KOPT-K1 (cell line): ENCODE measurements around the gene SETD9.

Source experiments
- H3K27ac ChIP-seq: fragments of 200-600 bp; sonication (generic); 2 replicates; pipeline ENCODE4 v1.5.1; 2016; ENCODE audit warnings: antibody characterized with exemption, mild to moderate bottlenecking, low read depth, low read length; ENCODE audit not compliant: poor library complexity, severe bottlenecking
- H3K36me3 ChIP-seq: fragments of 200-600 bp; sonication (generic); 2 replicates; pipeline ENCODE4 v1.5.1; 2017; ENCODE audit warnings: antibody characterized with exemption, mild to moderate bottlenecking, low read length, moderate library complexity; ENCODE audit not compliant: insufficient read depth
- H3K9me3 ChIP-seq: fragments of 200-600 bp; sonication (generic); 2 replicates; pipeline ENCODE4 v1.5.1; 2017; ENCODE audit warnings: antibody characterized with exemption, low read length, mild to moderate bottlenecking; ENCODE audit not compliant: insufficient read depth, poor library complexity, severe bottlenecking

Gene SETD9

DNA sequence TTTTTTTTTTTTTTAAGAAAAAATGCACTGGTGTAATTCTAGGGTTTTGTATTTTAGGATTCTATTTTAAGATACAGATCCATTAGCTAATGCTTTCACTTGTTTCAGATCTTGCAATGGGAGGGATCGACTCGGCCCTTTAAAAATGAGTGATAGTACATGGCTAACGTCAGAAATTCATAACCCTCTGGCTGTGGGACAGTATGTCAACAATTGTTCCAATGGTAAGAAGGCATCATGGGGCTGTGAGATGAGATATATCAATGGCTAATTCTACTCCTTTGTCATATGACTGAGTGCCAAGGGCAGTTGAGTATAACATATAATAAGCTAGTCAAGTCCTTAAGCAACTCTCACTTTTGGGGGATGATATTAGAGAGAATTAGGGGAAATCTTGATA is 4.4 kb downstream of the SETD9 start:
- Histone ChIP-seq H3K36me3 (0 out of 2 replicates have a peak, but pooled peaks cover 6% of the 10 kb centered on the region), H3K27ac (no peak overlapping the region), H3K9me3 (no peaks in the 10 kb centered on the region)

DNA sequence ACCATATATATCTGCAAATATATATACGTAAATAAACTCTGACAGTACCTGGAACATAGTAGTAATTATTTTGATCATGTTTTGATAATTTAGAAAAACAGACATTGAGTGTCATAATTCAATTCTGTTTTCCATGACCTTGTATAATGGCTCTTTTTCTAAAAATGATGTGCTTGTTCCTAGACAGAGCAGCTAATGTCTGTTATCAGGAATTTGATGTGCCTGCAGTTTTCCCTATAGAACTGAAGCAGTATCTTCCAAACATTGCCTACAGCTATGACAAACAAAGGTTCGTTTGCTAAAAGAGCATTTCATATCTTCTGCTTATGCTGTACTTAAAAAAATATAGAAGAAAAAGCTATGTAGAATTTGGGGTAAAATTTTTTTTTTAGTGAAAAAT is 5.3 kb downstream of the SETD9 start:
- H3K9me3 ChIP-seq: no peaks in the 10 kb centered on the region
- H3K27ac ChIP-seq: no peak overlapping the region
- H3K36me3 ChIP-seq: peaks cover 6% of the 10 kb centered on the region; the same call in 1 of the 2 replicates

DNA sequence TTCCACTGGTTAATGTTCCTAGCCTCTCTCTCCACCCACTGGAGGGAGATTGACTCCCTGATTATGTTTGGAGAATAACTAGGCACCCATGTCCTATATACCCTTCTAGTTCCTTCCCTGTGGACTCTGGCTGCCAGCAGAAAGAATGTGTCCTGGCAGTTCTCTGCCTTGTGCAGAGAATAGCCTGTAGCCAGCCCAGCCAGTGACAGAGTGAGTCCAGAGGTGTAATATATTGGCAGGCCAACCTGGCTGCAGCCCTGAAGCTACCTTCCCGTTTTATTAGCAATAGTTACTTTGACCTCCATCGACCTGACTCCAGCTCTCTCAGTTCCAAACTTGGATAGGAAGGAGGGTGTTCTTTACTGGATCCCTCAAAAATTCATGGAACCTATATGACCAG is 8.1 kb downstream of the SETD9 start:
- H3K27ac ChIP-seq: no peak overlapping the region
- no peaks in the 10 kb centered on the region for H3K9me3 ChIP-seq
- H3K36me3 ChIP-seq: peaks cover 19% of the 10 kb centered on the region

DNA sequence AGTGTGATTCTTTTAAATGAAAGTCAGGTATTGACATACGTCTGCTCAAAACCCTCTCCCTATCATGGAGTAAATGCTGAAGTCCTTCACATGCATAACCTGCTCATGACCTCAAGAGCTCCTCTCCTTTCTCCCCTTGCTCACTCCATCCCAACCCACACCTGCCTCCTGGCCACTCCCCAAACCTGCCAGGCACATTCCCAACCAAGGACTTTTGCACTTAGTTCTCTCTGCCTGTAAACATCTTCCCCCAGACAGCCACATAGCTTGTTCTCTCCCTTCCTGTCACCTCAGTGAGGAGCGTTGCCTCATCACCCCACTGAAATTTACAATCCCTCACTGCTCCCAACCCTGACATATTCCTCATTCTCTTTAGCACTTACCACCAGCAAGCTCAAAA is 8.7 kb downstream of the SETD9 start:
- H3K9me3 ChIP-seq: no peaks in the 10 kb centered on the region
- H3K27ac ChIP-seq: no peak overlapping the region
- H3K36me3 ChIP-seq: peaks cover 24% of the 10 kb centered on the region

DNA sequence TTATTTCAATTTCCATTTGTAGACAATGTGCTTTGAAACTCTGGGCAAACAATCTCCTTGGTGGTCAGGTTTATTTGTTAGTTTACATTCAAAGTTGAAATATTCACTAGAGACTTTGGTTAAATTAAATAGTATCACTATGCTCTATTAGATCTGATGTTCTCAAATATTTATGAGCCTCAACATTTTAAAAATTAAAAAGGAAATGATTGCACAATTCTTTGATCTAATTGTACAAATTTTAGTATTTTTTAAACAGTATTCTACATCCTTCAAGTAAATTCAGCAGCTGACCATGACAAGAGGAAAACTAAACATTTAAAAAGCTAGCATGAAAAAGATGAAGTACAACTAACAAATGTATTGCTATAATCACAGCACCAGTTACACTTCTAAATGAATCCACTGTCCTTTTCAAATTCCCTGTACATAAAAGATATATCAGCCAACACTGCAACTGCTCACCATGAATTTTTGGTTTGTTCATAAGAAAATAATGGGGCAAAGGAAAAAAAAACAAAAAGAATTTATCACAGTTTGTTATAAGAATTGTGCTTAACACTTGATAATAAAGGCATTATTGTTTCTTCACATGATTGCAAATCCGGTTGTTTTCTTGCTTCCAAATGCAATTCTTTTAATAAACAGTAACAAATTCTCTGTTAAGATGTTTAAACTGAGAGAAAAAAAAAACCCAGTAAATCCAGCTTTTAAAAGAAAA is 10.7 kb downstream of the SETD9 start:
- no peaks in the 10 kb centered on the region for H3K9me3 ChIP-seq
- H3K36me3 ChIP-seq: peaks cover 43% of the 10 kb centered on the region
- no peak overlapping the region for H3K27ac ChIP-seq

DNA sequence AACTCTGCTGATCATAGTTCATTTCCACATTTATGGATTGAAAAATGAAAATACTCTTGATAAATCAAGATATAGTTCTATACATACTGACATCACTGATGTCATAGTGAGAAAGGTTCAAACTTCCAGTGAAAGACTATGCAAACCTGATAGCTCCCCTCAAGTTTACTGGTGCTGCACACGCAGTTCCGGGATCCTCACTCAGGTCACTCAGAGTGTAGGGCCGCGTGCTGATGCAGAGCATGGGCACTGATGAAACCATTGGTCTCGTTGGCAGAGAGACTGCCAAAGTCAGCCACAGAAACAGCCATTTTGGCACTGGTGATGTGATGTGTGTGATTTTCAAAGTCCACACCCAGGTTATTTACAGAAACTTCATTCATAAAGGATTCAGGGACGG is 13.5 kb downstream of the SETD9 start:
- H3K36me3 ChIP-seq: peaks cover 62% of the 10 kb centered on the region
- H3K27ac ChIP-seq: no peak overlapping the region
- H3K9me3 ChIP-seq: no peaks in the 10 kb centered on the region

DNA sequence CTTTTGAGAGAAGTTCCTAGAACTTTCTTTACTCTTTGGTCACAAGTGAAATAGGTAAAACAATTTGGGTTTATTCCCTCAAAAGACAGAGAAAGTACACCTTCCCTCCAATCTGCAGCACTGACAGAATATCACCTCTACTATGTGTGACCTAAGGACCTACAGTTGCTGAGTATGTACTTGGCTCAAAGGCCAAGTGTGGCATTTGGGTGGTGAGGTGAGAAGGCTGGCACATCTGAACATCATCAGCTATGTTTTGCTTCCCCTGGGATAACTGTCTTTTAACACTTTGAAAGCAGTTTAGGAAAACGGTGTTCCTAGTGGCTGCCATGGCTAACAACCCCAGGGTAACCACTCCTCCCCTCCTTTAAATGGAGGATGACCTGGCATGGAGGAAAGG is 24.9 kb downstream of the SETD9 start:
- H3K36me3 ChIP-seq: peaks cover 93% of the 10 kb centered on the region
- no peaks in the 10 kb centered on the region for H3K9me3 ChIP-seq
- no peak overlapping the region for H3K27ac ChIP-seq

DNA sequence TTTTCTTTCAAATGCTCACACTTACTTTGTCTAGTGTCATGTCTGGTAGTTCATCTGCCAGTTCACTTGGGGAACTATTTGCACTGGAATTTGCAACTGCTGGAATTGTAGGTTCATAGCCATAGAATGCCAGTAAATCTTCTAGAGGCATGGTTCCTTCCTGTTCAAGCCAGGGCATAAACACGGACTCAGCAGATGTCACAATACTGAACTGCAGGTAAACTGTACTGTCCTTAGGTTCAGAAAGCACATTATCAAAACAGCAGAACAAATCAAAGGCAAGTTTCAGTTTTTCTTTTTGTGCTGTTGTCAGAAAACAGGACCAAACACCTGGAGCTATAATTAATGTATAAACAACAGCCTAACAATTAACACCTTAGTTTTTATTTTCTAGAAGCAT is 29.5 kb downstream of the SETD9 start:
- Histone ChIP-seq H3K36me3 (peaks cover 99% of the 10 kb centered on the region), H3K27ac (no peak overlapping the region), H3K9me3 (no peaks in the 10 kb centered on the region)

DNA sequence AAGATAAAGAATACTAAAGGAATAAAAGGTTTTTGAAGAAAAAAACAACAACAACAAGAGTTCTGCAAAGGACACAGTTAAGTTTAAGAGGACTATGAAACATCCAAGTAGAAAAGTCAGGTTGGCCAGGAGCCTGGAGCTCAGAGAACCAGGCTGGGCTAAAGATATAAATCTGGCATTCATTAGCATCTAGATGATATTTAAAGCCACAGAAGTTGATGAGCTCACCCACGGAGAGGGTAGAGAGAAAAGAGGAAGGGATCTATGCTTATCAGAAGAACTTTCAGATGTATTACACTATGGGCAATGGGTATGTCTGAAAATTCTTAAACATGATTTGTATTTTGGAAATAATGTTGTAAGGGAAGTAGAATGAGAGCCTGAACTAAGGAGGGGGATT is 32.6 kb downstream of the SETD9 start:
- Histone ChIP-seq H3K36me3 (peaks cover 96% of the 10 kb centered on the region), H3K9me3 (no peaks in the 10 kb centered on the region), H3K27ac (no peak overlapping the region)

DNA sequence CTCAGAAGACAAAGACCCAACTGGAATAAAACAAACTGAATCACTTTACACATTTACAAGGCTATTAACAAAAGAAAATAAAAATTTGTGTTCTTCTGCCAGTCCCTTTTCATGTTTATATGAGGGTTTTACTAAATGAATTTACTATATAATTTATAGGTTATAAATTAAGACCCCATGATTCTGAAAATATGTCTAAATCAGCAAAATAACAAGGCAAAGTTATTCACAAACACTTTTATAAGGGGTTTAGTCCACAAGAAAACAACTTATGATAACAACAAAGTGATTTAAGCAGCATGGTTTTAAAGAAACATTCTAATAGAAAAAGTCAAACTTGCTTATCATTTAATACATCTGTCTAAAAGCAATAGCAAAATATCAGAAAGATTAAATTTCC is 37.7 kb downstream of the SETD9 start:
- Histone ChIP-seq H3K9me3 (no peaks in the 10 kb centered on the region), H3K27ac (no peak overlapping the region), H3K36me3 (peaks cover 51% of the 10 kb centered on the region)

DNA sequence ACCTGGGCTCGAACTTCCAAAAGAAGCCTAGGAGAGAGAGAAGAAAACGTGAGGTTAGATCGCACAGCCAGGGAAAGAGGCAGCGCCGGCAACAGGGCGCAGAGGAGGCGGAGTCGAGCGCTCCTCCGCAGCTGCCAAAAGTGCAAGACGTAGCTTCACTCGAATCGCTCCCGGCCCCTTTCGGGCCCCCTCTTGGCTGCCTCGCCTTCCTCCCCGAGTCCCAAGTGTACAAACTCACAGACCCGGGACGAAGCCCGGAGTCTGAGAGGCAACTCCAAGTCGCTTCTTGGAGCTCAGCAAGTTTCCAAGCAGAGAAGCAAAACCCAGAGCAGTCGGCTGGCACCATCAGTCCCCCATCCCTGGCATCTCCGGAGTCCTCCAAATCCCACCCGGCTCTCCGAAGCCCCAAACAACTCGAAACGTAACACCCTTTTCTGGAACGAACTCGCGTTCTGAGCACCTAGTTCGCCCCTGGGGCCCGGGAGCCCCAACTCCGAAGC is 41.3 kb downstream of the SETD9 start:
- Histone ChIP-seq H3K9me3 (no peaks in the 10 kb centered on the region), H3K36me3 (peaks cover 17% of the 10 kb centered on the region; the same call in 1 of the 2 replicates), H3K27ac (peak overlapping the region; percentile 28)

DNA sequence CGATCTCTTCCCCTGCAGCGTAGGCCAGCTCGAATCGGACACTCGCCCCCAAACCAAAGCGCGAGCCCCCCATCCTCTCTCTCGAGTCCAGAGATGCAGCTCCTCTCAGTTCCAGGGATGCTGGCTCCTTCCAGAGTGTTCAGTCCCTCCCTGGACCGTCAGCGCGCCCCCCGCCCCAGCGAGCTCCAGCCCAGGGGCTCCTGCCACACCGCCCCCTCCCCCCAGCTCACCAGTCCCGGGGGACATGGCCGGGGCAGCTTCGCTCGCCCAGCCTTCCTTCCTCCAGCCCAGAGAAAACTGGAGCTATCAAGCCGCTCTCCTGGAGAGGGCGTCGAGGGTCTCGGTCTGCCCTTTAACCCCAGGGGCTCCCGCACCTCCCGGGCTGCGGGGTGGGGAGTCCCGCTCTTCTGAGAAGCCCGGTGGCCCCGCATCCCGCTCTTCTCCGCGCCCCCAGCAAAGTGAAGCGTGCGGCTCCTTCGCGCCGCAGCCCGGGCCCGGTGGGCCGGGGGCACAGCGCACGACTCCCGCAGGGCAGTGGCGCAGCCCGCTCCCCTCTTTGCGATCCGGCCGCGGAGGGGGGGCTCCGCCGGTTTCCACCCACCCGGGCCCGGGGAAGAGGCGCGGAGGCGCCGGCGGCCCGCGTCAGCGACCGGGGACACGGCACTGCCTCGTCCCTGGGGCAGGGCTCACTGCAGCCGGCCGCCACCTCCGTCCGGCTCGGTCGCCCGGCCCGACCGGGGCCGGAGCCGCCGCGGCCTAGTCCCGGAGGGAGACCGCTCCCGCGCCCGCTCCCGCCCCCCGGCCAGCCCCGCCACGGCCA is 41.9 kb downstream of the SETD9 start:
- Histone ChIP-seq H3K9me3 (no peaks in the 10 kb centered on the region), H3K36me3 (peaks cover 10% of the 10 kb centered on the region; the same call in 1 of the 2 replicates), H3K27ac (peak overlapping the region; percentile 51)

DNA sequence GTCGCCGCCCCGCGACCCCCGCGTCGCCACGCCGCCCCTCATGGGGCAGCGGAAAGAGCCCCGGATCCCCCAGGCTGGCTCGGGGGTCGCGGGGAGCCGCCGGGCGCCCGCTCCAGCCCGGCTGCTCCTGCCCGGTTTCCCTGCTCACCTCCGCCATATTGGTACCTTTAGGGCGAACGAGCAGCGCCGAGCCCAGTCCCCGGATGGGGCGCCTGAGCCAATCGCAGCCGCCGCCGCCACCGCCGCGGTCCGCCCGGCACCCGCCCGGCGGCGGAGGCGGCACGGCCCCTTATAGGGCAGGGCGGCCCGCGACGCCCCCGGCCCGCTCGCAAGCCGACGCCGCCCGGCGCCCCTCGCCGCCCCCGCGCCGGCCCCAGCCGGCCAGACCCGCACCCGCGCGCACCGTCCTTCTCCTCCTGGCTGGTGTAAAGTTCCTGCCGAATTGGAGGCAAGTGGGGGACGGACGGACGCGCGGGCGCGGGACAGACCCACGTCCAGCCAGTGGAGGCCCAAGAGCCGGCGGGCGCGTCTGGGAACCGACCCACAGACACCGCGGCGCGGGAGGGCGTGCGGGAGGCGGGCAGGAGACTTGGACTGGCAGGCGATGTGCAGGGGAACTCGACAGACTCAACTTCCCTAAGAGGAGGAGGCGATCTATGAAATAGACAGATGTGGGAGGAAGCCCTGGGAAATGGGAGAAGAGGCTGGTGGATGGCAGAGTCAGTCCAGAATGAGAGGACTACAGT is 42.7 kb downstream of the SETD9 start, which contains the start of gene MIER3:
Gene MIER3 (minus strand): TSS at position 178 of the 746 bp plus-strand sequence. CDS start 21 bp downstream, at position 157.
- no peaks in the 10 kb centered on the region for H3K9me3 ChIP-seq
- 0 out of 2 replicates have a peak, but pooled peaks cover 5% of the 10 kb centered on the region for H3K36me3 ChIP-seq
- peak within 1 kb of the TSS; percentile 51 for H3K27ac ChIP-seq

DNA sequence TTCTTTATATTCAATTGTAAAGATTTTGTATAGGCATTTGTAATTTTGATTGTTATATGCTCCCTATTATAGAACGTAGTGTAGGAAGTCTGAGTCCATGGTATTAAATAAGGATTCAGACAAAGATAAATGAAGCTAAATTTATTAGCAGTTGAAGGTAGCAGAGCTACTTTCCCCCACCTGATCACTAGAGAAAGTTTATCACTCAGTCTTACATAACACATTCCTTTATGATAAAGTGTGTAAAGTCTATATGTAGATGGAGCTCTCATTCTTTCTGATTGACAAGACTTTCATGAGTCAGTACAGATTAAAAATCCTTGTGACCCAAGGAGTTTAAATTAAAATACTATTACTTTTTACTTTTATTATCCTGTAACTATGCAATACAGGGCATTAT is 44.9 kb downstream of the SETD9 start:
- Histone ChIP-seq H3K36me3 (0 out of 2 replicates have a peak, but pooled peaks cover under 1% of the 10 kb centered on the region), H3K9me3 (no peaks in the 10 kb centered on the region), H3K27ac (no peak overlapping the region)

DNA sequence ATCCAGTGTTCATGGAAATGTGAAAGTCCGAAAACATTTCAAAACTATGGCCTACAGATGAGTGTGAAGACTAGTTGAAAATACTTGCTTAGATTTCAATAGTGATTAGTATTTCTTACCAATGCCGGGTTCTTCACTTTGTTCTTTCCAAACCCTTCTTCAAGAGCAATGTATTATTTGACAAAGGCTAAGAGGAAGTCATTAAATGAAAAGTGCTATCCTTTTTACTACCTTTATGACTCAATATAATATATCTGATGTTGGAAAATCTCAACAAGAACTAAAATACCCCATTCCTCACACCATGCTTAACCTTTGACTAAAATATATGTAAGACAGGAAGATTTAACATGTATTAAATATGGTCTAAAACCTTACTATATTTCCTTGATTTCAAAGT is 49.2 kb downstream of the SETD9 start:
- Histone ChIP-seq H3K36me3 (no peaks in the 10 kb centered on the region), H3K9me3 (no peaks in the 10 kb centered on the region), H3K27ac (no peak overlapping the region)
